OCI-LY3 (cell line): ENCODE results near the gene CRADD.

Experiments
- EZH2phosphoT487 ChIP-seq: fragments of 200-600 bp; shearing (Covaris generic); IDR thresholded peaks from 2 replicates; pipeline ENCODE4 v1.6.1; 2018; ENCODE audit warnings: antibody characterized with exemption, mixed run types, low read depth
- TF ChIP-seq, protein P1 (sequence below): fragments of 200-600, 300-600 bp; sonication (generic); IDR thresholded peaks from 2 replicates; pipeline ENCODE4 v1.5.1; 2014; ENCODE audit warnings: antibody characterized with exemption, low read length, low read depth

DNA sequence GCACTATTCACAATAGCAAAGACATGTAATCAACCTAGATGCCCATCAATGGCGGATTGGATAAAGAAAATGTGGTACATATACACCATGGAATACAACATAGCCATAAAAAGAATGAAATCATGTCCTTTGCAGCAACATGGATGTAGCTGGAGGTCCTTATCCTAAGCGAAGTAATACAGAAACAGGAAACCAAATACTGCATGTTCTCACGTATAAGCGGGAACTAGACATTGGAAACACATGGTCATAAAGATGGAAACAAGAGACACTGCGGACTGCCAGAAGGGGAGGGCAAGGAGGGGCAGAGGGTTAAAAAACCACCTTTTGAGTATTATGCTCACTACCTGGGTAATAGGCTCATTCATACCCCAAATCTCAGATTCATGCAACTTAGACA, 237.1 kb downstream of the CRADD start:
- no peak for TF ChIP-seq EZH2phosphoT487
- TF ChIP-seq, protein P1, sequence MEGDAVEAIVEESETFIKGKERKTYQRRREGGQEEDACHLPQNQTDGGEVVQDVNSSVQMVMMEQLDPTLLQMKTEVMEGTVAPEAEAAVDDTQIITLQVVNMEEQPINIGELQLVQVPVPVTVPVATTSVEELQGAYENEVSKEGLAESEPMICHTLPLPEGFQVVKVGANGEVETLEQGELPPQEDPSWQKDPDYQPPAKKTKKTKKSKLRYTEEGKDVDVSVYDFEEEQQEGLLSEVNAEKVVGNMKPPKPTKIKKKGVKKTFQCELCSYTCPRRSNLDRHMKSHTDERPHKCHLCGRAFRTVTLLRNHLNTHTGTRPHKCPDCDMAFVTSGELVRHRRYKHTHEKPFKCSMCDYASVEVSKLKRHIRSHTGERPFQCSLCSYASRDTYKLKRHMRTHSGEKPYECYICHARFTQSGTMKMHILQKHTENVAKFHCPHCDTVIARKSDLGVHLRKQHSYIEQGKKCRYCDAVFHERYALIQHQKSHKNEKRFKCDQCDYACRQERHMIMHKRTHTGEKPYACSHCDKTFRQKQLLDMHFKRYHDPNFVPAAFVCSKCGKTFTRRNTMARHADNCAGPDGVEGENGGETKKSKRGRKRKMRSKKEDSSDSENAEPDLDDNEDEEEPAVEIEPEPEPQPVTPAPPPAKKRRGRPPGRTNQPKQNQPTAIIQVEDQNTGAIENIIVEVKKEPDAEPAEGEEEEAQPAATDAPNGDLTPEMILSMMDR = no peak
